GM19467 (cell line): ENCODE measurements around the gene CTDSP2.
"Not testable (repeated sequence)": the region's sequence is repeated elsewhere in the genome, so short reads cannot be mapped to it uniquely, and the experiment has no call there.

Experiments used
- ATAC-seq: cut with Tn5 transposase; IDR thresholded peaks from one replicate; pipeline ENCODE4 v1.9.1; 2021; ENCODE audit warnings: mild to moderate bottlenecking, moderate library complexity; ENCODE audit not compliant: unreplicated experiment

CTDSP2 gene

DNA sequence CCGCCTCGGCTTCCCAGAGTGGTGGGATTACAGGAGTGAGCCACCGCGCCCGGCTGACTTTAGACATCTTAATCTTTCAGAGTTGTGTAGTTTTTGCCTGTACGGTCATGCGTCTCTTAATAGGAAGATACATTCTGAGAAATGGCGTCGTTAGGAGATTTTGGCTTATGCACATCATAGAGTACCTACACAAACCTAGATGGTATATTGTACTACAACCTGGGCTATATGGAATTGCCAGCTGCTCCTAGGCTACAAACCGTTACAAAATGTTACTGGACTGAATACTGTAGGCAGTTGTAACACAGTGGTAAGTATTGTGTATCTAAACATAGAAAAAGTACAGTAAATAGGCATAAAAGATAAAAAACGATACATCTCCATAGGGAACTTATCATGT lies 62.7 kb downstream of the CTDSP2 start:
- ATAC-seq: no peak

DNA sequence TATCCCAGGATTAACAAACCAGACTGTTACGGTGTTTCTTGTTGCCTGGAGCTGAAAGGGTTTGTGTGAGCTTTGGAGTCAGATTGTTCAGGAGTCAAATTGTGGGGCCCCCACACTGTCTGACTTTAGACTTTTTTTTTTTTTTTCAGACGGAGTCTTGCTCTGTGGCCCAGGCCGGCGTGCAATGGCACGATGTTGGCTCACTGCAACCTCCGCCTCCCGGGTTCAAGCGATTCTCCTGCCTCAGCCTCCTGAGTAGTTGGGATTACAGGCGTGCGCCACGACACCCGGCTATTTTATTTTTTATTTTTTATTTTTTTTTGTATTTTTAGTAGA lies 63.1 kb downstream of the CTDSP2 start:
- no peak for ATAC-seq

DNA sequence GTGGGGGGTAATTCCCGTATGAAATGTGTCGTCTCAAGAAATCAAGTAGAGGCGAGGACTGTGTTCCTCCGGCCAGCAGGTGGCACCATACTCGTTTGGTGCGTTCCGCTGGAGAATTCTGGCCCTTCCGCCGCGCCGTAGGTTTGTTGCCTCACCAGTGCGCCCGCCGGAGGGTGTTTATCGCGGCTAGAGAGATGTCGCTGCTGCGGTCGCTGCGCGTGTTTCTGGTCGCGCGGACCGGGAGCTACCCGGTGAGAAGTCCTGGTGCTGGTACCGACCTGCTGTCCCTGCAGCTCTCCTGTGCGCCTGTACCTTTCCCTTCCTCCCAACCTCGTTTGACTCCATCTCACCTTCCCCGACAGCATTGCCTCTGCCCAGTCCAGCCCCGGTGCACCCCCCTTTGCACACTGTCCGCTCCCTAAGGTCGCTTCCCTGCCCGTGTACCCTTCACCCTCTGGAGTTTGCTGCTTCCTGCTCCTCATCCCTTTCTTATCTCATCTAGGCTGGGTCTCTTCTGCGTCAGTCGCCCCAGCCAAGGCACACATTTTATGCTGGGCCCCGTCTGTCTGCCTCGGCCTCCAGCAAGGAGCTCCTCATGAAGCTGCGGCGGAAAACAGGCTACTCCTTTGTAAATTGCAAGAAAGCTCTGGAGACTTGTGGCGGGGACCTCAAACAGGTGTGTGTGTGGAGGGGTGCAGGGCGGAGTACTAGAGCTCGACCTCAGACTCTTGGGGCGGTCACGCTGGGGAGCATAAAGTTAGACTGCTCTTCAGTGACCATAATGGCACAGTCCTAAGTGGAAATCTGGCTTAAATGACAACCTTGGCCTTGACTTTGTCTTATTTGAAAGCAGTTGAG lies 63.7 kb downstream of the CTDSP2 start, which contains the start of gene TSFM:
TSS of gene TSFM (plus strand) at position 180 of the 858 bp plus-strand sequence. CDS start at position 195, 15 bp downstream.
- peak; percentile 74 for ATAC-seq

DNA sequence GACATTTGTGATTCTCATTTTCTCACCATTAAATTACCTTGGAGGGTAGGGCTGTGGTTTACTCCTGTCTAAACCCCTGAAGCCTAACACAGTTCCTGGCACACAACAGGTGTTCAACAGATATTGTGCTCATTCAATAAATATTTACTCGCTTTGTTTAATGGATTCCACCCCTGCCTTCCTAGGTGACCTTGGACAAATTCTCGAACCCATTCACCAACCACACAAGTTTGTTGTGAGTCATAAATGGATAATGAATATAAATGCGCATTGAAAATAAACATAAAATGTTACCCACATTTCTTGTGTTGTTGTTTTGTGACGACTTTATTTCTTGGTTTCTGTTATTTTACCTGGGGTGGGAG lies 64.3 kb downstream of the CTDSP2 start:
- ATAC-seq: no peak

DNA sequence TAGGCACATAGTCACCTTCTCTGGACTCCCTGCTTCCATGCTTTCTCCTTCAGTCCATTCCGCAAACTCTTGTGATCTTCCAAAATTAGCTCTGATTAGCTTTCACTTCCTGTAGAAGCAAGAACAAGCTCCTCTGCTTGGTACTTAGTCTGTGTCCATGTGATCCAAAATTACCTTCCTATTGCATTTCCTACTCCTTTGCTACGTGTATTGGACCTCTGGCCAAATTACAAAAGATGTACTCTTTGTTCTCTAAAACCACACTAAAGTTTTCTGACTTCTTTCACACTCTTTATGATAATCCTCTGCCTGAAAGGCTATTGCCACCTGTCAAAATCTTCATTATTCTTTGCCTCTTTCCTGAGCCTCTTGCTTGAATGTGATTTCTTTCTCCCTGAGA lies 64.7 kb downstream of the CTDSP2 start:
- ATAC-seq: no peak

DNA sequence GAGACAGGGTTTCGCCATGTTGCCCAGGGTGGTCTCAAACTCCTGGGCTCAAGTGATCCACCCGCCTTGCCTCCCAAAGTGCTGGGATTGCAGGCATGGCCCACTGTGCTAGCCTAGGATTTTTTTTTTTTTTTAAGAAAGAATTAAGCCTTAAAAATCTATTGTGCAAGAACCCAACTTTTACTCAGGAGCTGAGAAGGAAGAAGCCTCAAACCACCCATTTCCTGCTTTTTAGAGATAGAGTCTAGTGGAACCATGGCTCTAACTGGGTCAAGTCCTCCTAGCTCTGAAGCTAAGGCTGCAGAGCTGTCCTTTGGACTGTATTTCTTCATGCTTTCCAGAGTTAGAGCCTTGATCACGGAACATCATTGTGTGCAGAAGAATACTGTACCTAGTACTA lies 65.3 kb downstream of the CTDSP2 start:
- ATAC-seq: no peak

DNA sequence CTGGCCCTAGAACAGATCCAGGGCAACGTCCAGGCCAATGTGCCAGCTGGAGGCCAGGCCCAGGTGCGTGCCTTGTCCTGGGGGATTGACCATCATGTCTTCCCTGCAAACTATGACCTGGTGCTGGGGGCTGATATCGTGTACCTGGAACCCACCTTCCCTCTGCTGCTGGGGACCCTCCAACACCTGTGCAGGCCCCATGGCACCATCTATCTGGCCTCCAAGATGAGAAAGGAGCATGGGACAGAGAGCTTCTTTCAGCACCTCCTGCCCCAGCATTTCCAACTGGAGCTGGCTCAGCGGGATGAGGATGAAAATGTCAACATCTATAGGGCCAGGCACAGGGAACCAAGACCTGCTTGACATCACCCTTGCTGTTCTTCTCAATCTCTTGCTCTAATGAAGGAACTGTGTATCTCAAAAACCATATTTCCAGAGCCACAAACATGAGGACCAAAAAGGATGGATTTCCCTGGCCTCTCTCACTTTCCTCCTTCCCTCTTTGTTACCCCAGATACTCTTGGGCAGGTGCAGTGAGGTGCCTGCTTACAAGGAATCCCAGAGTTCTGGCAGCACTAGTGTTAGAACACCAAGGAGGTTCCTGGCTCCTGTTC lies 66.1 kb downstream of the CTDSP2 start:
- ATAC-seq: no peak

DNA sequence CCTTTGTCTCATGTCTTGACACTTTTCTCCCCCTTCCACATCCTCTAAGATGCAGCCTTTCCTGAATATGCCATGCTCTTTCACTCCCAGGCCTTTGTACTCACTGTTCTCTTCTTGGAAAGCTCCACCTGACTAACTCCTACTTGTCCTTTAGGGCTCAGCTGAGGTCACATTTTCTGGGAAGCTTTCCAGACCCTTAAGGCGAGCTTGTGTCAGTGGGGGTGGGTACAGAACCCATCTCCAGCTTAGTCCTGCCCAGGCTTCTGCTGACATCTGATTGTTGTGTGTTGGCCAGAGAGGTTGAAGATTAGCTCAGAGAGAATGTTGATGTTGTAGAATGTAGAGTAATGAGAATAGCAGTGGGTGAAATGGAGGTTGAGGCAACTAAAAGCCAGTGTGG lies 66.8 kb downstream of the CTDSP2 start:
- no peak for ATAC-seq

DNA sequence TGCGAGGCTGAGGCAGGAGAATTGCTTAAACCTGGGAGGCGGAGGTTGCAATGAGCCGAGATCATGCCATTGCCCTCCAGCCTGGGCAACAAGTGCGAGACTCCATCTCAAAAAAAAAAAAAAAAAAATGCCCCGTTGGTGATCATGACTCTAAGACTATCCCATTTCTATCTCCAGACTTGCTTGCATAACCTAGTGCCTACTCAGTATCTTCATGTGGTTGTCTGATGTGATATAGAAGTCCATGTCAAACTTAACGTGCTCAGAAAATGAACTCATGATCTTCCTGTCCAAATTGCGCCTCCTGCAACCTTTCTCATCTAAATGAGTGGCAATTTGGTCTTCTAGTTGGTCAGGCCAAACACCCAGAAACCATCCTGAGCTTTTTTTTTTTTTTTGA lies 68.6 kb downstream of the CTDSP2 start:
- ATAC-seq: no peak

DNA sequence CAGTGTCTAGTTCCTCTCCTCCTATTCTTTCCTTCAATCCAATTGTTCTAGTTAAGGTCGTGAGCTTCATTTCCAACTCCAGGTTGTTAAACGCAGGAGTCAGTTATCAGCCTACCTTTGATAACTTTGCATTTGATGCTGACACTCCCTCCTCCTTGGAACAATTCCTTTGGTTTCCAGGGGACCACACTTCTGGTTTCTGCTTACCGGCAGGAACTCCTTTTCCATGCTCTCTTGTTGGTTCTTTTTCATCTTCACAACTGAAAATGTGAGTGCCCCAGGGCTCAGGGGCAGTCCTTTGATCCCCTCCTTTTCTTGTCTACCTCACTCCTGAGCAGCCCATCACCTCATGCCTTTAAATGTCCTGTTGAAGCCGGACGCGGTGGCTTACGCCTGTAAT lies 69.2 kb downstream of the CTDSP2 start:
- no peak for ATAC-seq

DNA sequence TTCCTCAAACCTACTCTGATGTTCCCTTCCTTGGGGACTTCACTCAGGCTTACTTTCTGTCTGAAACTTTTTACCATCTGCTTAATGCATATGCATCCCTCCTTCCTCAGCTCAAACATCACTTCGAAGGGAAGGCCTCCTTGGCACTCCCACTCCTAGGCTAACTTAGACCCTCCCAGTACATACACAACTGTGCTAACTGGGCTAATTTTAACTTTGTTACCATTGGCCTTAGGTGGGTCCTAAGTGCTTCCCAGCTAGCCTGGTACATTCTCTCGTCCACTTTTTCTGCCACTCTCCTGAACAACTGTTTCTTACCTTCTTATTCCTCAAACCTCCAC lies 70.3 kb downstream of the CTDSP2 start:
- ATAC-seq: no peak

DNA sequence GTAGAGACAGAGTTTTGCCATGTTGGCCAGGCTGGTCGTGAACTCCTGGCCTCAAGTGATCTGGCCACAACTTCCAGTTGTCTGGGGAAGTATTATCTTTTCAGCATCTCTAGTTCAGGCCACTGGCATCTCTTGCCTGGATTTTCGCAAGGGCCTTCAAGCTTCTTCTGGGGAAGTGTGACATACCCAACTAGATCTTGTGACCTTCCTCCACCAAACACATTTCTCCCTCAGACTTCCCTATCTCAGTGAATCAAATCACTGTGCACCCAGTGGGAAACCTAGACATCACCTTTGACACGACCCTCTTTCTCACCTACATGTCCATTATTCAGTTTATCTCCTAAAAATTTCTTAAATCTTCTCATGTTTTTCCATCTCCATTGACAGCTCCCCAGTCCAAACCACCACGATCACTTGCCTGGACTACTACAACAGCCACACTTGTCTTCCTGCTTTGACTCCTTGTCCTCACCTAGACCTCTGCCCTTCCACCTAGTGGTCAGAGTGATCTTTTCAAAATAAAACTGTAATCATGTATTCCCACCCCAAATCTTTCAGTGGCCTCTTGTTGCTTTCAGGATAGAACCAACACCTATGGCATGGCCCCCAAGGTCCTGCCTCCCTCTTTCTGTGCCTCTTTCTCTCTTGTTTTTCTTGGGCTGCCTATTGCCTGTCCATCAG lies 70.8 kb downstream of the CTDSP2 start:
- no peak for ATAC-seq

DNA sequence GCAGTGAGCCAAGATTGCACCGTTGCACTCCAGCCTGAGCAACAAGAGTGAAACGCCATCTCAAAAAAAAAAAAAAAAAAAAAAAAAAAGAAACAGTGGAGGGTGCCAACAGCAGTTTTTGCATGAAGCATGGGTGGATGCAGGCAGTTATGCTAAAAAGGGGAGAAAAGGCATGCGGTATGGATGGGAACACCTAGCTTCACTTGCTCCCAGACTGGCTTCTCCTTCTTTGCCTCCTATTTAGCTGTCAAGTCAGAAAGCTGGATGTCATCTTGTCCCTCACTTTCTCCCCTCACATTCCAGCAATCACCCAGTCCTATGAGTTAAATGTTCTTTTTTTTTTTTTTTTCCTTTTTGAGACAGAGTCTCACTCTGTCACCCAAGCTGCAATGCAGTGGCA lies 71.5 kb downstream of the CTDSP2 start:
- no peak for ATAC-seq

DNA sequence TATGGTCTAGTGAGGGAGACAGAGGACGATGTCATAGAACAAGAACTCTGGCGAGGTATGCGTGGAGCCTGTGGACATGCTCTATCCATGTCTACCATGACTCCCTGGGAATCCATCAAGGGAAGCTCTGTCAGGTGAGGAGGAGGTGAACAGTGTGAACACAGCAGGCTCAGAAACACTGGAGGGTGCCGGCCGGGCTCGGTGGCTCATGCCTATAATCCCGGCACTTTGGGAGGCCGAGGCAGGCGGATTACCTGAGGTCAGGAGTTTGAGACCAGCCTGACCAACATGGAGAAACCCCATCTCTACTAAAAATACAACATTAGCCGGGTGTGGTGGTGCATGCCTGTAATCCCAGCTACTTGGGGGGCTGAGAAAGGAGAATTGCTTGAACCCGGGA lies 71.9 kb downstream of the CTDSP2 start:
- not testable (repeated sequence) for ATAC-seq

DNA sequence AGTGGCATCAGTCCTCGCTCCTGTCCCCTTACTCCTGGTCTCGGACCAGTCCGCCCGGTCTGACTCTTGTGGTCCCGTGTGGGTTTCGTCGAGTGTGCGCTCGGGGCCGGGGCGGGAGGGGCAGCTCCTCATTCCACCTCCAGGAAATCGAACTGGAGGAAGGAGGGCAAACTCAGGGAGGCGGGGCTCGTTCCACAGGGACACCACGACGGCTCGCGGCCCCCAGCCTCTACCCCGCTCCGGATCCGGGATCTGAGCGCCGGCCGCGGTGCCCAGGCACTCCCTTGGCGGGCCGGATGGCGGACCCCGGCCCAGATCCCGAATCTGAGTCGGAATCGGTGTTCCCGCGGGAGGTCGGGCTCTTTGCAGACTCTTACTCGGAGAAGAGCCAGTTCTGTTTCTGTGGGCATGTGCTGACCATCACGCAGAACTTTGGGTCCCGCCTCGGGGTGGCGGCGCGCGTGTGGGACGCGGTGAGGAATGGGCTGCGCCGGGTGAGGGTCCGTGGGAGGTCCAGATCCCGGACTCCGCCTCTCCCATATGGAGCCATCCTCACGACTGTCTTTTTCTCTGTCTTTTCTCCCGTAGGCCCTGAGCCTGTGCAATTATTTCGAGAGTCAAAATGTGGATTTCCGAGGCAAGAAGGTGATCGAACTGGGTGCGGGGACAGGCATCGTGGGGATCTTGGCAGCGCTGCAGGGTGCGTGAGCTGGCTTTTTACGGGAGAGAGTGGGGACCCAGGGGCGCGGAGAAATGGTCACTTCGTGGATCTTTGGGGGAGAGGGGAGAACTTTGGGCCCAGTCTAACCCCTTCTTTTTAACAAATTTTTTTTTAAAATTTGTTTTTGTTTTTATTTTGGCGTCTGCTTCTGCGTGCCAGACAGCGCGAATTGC lies 73.9 kb downstream of the CTDSP2 start, which contains the start of gene EEF1AKMT3:
TSS of gene EEF1AKMT3 (plus strand) at position 186 of the 894 bp plus-strand sequence. CDS start at position 297, 111 bp downstream.
- ATAC-seq: no peak

DNA sequence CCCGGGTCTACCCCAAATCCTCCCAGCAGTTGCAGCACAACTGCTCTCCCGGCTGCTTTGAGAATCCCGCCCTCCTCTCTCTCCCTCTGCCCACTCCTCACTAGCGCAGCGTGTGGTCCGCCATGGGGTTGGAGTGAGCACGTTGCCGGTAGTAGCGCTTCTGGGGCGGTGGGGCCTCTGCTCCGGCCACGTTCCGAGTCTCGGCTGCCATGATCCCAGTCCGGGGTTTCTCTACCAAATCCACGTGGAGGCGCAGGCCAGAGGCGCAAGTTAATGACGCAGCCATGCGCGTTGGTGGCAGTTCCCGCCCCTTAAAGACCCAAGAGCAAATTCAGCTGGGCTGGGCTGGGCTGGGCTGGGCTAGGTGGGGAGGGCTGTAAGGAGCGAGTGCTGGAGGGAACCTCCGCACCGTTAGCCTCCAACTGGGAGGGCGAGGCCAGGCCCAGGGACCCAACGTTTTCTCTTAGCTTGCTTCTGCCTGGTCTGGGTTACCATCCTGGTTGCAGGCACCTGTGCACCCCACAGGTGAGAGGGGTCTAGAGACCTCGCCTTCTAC lies 74.6 kb downstream of the CTDSP2 start, which contains the start of gene METTL1:
TSS of gene METTL1 (minus strand) at position 233 of the 556 bp plus-strand sequence. CDS start at position 211, 22 bp downstream.
- ATAC-seq: peak; percentile 82

DNA sequence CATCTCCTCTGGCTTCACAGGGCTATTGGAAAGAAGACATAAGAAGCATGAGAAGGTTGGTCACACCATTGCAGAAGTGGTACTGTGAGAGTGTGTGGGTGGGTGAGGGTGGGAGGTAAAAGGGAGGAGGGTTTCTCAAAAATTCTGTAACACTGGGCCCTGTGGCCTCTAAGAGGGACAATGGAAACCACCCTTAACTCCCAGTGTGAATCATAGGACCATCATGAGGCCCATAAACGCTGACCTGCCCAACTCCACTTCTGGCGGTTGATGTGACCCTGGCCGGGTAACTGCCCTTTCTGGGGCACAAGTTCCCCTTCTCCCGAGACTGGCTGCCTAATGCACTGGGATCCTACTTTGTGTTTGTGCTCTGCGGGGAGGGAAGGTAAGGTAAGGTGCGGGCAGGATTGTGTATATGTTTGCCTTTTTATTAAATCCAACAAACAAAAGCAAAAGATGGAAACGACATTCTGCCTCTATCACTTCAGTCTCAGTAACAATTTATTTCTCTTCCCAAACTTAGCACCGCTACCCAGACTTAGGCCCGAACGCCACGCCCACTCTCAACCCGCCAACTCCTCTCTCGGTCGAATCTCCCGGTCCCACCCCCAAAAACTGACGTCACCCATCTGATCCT lies 75.2 kb downstream of the CTDSP2 start:
- ATAC-seq: peak; percentile 58

DNA sequence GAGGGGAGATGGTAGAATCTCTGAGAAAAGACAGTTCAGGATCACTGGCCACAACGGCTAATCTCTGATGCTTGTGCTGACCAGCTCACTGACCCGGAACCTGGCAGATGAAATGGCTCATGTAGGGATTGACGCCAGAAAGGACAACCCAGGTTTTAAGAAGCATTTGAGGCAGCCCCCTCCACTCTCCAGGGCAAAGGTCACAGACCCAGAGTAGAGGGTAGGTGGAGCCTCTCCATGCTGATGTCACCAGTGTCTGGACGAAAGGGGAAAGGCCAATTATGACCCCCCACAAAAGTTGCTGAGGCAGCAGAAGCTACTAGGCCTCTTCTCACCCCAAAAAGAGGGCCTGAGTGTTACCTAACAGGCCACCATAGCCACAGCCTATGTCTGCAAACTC lies 75.8 kb downstream of the CTDSP2 start:
- ATAC-seq: no peak
